Fibroblast of skin of right quadriceps (primary cell): ENCODE data around the gene ANOS1.

Experiments used
- DNase-seq: peaks from one replicate; pipeline ENCODE4 v3.0.0-alpha.2; 2013

ANOS1 gene

GRCh38 chrX:8717354-8717753 is 14.6 kb downstream of the ANOS1 start:
- no peak for DNase-seq

GRCh38 chrX:8714164-8714563 is 17.8 kb downstream of the ANOS1 start:
- no peak for DNase-seq

- no peak for DNase-seq
Measured at GRCh38 chrX:8711401-8711800, 20.5 kb downstream of the ANOS1 start.

GRCh38 chrX:8704184-8704583 is 27.8 kb downstream of the ANOS1 start:
- DNase-seq = no peak

GRCh38 chrX:8692871-8693270 is 39.1 kb downstream of the ANOS1 start:
- DNase-seq = peak; percentile 18

- no peak for DNase-seq
Measured at GRCh38 chrX:8689473-8689872, 42.5 kb downstream of the ANOS1 start.

GRCh38 chrX:8688776-8689175 is 43.2 kb downstream of the ANOS1 start:
- DNase-seq = no peak

GRCh38 chrX:8684201-8684965 is 47.6 kb downstream of the ANOS1 start:
- DNase-seq = no peak

- DNase-seq = no peak
Measured at GRCh38 chrX:8683687-8684086, 48.2 kb downstream of the ANOS1 start.

- DNase-seq = no peak
Measured at GRCh38 chrX:8679550-8679949, 52.4 kb downstream of the ANOS1 start.

- no peak for DNase-seq
Measured at GRCh38 chrX:8675006-8675630, 56.8 kb downstream of the ANOS1 start.

GRCh38 chrX:8673201-8673600 is 58.7 kb downstream of the ANOS1 start:
- no peak for DNase-seq

GRCh38 chrX:8672176-8672575 is 59.8 kb downstream of the ANOS1 start:
- no peak for DNase-seq

- DNase-seq = no peak
Measured at GRCh38 chrX:8668813-8669212, 63.1 kb downstream of the ANOS1 start.

GRCh38 chrX:8663325-8663724 is 68.6 kb downstream of the ANOS1 start:
- no peak for DNase-seq

GRCh38 chrX:8657883-8658282 is 74.1 kb downstream of the ANOS1 start:
- DNase-seq = no peak

- no peak for DNase-seq
Measured at GRCh38 chrX:8653956-8654355, 78.0 kb downstream of the ANOS1 start.

GRCh38 chrX:8649969-8650368 is 82.0 kb downstream of the ANOS1 start:
- DNase-seq = no peak

- no peak for DNase-seq
Measured at GRCh38 chrX:8647176-8647575, 84.8 kb downstream of the ANOS1 start.

GRCh38 chrX:8639949-8640475 is 91.9 kb downstream of the ANOS1 start:
- DNase-seq = no peak

GRCh38 chrX:8636497-8636896 is 95.4 kb downstream of the ANOS1 start:
- DNase-seq = no peak

GRCh38 chrX:8635812-8636211 is 96.1 kb downstream of the ANOS1 start:
- DNase-seq = no peak

GRCh38 chrX:8632924-8633323 is 99.0 kb downstream of the ANOS1 start:
- DNase-seq = peak; percentile 1

GRCh38 chrX:8629871-8630270 is 102.1 kb downstream of the ANOS1 start:
- DNase-seq = peak; percentile 6

- DNase-seq = no peak
Measured at GRCh38 chrX:8627796-8628195, 104.1 kb downstream of the ANOS1 start.
